Gastroesophageal sphincter (tissue), 3 donors: Measurements from ENCODE around the gene CD2.

Experiments used
- EP300 ChIP-seq: sonication (generic); formaldehyde crosslinking; IDR thresholded peaks from one replicate; pipeline ENCODE4 v1.6.1; 2017; ENCODE audit warnings: antibody characterized with exemption, mild to moderate bottlenecking
- POLR2A ChIP-seq, 2 donors: fragments of 450-650 bp; IDR thresholded peaks; one replicate each; pipeline ENCODE4 v1.6.1; 2017; ENCODE audit warnings: antibody characterized with exemption in 2 of 2, mild to moderate bottlenecking in 2 of 2, moderate library complexity in 1 of 2
- TF ChIP-seq, protein P1 (sequence below), 4 experiments: fragments of 200-600 bp in 2 of 4; fragments of 450-650 bp in 2 of 4; sonication (generic) in 1 of 4; IDR thresholded peaks; one replicate each; pipeline ENCODE4 v1.5.1; 2017 to 2019; ENCODE audit warnings: antibody characterized with exemption in 4 of 4, mild to moderate bottlenecking in 2 of 4, moderate library complexity in 2 of 4

DNA sequence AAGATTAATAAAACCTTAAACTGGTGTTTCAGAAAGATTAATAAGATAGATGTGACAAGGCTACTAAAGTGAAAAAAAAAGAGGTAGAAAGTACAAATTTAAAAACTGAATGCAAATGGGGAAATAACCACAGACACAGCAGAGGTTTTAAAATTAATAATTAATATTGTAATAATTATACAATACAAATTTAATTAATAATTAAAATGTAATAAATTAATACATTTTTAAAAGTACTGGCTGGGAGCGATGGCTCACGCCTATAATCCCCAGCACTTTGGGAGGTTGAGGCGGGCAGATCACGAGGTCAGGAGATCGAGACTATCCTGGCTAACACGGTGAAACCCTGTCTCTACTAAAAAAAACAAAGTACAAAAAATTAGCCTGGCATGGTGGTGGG is 26.8 kb downstream of the CD2 start:
- TF ChIP-seq, protein P1, sequence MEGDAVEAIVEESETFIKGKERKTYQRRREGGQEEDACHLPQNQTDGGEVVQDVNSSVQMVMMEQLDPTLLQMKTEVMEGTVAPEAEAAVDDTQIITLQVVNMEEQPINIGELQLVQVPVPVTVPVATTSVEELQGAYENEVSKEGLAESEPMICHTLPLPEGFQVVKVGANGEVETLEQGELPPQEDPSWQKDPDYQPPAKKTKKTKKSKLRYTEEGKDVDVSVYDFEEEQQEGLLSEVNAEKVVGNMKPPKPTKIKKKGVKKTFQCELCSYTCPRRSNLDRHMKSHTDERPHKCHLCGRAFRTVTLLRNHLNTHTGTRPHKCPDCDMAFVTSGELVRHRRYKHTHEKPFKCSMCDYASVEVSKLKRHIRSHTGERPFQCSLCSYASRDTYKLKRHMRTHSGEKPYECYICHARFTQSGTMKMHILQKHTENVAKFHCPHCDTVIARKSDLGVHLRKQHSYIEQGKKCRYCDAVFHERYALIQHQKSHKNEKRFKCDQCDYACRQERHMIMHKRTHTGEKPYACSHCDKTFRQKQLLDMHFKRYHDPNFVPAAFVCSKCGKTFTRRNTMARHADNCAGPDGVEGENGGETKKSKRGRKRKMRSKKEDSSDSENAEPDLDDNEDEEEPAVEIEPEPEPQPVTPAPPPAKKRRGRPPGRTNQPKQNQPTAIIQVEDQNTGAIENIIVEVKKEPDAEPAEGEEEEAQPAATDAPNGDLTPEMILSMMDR (IDR thresholded peaks at IDR 0.05), result no peak
- TF ChIP-seq POLR2A (IDR thresholded peaks at IDR 0.05) (no peak), EP300 (no peak)
